ENCODE measurements around the gene C1orf105. TPM values are rescaled to one million over a fixed set of nuclear protein-coding genes. Genes with fewer than 3 reads are reported as not detected.

The C1orf105 gene
- total and polyA plus RNA-seq, 2 experiments from 2014 or later = not detected

- Histone ChIP-seq H3K4me2 (no peak overlapping the region), H3K27ac (ENCODE audit: low read depth) (0 out of 2 replicates have a peak overlapping the region, but pooled peaks have one; percentile 19), H3K36me3 (ENCODE audit: insufficient read depth) (no peaks in the 10 kb centered on the region), H3K4me1 (ENCODE audit: insufficient read depth) (peaks cover 8% of the 10 kb centered on the region), H3F3A (replicated peaks; ENCODE audit: low read depth) (no peaks in the 10 kb centered on the region), H4K20me1 (replicated peaks; ENCODE audit: insufficient read depth) (no peaks in the 10 kb centered on the region), H3K4me3 (no peak overlapping the region), H3K79me2 (replicated peaks; ENCODE audit: insufficient read depth) (no peaks in the 10 kb centered on the region), H3K27me3 (ENCODE audit: insufficient read depth) (no peaks in the 10 kb centered on the region), H2AFZ (no peak overlapping the region), H3K9me2 (ENCODE audit: insufficient read depth) (no peaks in the 10 kb centered on the region)
- Mint-ChIP-seq H3K4me1 (peaks cover 2% of the 10 kb centered on the region; the same call in 1 of the 3 replicates), H3K36me3 (ENCODE audit: low read depth) (no peaks in the 10 kb centered on the region), H3K27me3 (ENCODE audit: insufficient read depth, low read depth, poor library complexity) (no peaks in the 10 kb centered on the region), H3K9me3 (no peaks in the 10 kb centered on the region), H3K4me3 (no peak overlapping the region), H3K27ac (peak overlapping the region; percentile 56; the same call in 1 of the 2 replicates)
- DNase-seq (ENCODE audit: low spot score) (no peak), ATAC-seq (no peak)
- TF ChIP-seq, protein P1, sequence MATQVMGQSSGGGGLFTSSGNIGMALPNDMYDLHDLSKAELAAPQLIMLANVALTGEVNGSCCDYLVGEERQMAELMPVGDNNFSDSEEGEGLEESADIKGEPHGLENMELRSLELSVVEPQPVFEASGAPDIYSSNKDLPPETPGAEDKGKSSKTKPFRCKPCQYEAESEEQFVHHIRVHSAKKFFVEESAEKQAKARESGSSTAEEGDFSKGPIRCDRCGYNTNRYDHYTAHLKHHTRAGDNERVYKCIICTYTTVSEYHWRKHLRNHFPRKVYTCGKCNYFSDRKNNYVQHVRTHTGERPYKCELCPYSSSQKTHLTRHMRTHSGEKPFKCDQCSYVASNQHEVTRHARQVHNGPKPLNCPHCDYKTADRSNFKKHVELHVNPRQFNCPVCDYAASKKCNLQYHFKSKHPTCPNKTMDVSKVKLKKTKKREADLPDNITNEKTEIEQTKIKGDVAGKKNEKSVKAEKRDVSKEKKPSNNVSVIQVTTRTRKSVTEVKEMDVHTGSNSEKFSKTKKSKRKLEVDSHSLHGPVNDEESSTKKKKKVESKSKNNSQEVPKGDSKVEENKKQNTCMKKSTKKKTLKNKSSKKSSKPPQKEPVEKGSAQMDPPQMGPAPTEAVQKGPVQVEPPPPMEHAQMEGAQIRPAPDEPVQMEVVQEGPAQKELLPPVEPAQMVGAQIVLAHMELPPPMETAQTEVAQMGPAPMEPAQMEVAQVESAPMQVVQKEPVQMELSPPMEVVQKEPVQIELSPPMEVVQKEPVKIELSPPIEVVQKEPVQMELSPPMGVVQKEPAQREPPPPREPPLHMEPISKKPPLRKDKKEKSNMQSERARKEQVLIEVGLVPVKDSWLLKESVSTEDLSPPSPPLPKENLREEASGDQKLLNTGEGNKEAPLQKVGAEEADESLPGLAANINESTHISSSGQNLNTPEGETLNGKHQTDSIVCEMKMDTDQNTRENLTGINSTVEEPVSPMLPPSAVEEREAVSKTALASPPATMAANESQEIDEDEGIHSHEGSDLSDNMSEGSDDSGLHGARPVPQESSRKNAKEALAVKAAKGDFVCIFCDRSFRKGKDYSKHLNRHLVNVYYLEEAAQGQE (IDR thresholded peaks at IDR 0.05; ENCODE audit: unreplicated experiment) = no peak
- TF ChIP-seq NANOG (IDR thresholded peaks at IDR 0.05; ENCODE audit: borderline replicate concordance) = no peak
- no peak for TF ChIP-seq POLR2AphosphoS5 (IDR thresholded peaks at IDR 0.05; ENCODE audit: low read depth)
- TF ChIP-seq CREB1 (CRISPR knock-in tag; IDR thresholded peaks at IDR 0.05; ENCODE audit: low read depth) = no peak
- no peak for TF ChIP-seq ZNF331 (CRISPR knock-in tag; IDR thresholded peaks at IDR 0.05; ENCODE audit: low read depth)
- TF ChIP-seq EZH2phosphoT487 (IDR thresholded peaks at IDR 0.05; ENCODE audit: unreplicated experiment) = no peak
- no peak for TF ChIP-seq ZNF114 (CRISPR knock-in tag; IDR thresholded peaks at IDR 0.05)
- TF ChIP-seq, protein P2, sequence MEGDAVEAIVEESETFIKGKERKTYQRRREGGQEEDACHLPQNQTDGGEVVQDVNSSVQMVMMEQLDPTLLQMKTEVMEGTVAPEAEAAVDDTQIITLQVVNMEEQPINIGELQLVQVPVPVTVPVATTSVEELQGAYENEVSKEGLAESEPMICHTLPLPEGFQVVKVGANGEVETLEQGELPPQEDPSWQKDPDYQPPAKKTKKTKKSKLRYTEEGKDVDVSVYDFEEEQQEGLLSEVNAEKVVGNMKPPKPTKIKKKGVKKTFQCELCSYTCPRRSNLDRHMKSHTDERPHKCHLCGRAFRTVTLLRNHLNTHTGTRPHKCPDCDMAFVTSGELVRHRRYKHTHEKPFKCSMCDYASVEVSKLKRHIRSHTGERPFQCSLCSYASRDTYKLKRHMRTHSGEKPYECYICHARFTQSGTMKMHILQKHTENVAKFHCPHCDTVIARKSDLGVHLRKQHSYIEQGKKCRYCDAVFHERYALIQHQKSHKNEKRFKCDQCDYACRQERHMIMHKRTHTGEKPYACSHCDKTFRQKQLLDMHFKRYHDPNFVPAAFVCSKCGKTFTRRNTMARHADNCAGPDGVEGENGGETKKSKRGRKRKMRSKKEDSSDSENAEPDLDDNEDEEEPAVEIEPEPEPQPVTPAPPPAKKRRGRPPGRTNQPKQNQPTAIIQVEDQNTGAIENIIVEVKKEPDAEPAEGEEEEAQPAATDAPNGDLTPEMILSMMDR (conservative IDR thresholded peaks at IDR 0.05; ENCODE audit: low read depth in 2 of 2) = no peak
- no peak for TF ChIP-seq STAT1 (IDR thresholded peaks at IDR 0.05; ENCODE audit: unreplicated experiment)
- no peak for TF ChIP-seq ZNF462 (CRISPR knock-in tag; IDR thresholded peaks at IDR 0.05)
- no peak for TF ChIP-seq JUNB (IDR thresholded peaks at IDR 0.05; ENCODE audit: unreplicated experiment)
- TF ChIP-seq EZH2 (IDR thresholded peaks at IDR 0.05; ENCODE audit: low read depth, unreplicated experiment) = no peak
- TF ChIP-seq, protein P3, sequence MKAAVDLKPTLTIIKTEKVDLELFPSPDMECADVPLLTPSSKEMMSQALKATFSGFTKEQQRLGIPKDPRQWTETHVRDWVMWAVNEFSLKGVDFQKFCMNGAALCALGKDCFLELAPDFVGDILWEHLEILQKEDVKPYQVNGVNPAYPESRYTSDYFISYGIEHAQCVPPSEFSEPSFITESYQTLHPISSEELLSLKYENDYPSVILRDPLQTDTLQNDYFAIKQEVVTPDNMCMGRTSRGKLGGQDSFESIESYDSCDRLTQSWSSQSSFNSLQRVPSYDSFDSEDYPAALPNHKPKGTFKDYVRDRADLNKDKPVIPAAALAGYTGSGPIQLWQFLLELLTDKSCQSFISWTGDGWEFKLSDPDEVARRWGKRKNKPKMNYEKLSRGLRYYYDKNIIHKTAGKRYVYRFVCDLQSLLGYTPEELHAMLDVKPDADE (IDR thresholded peaks at IDR 0.05) = no peak
Observed at GRCh38 chr1:172373864-172374263, 46.6 kb upstream of the C1orf105 start.
